Stimulated activated CD8-positive, alpha-beta memory T cell treated with anti-CD3 and anti-CD28 coated beads, Interleukin-7, amount 100 ng/mL, for 24 hours (primary cell): Measurements from ENCODE around the gene ZNF804B.

Experiments
- DNase-seq: peaks from one replicate; pipeline ENCODE4 v3.0.0-alpha.2; 2020; ENCODE audit warnings: low read depth

Gene ZNF804B

DNA sequence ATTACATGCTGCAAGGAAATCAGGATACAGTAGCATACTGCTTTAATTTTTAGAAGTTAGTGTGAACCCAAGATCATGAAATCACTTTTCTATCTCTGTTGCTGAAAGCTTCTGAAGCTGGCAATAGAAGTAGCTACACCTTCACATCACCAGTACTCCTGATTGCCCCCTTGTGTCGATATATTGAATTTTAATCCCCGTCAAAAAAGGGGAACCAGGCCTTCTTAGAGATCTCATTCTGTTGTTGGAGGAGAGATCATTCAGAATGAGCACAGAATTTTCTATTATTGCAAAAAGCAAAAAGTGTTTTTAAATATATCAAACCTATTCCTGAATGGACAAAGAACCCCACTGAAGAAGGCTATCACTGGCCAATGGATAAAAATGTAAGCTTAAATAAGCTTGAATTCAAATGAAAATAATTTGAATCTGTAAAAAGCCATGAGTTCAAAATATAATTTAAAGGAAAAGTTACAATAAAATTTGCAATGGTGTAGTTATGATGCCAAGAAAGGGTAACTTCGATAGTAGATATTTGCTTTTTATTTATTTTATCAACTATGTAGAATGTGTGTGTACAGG is 75.7 kb downstream of the ZNF804B start:
- no peak for DNase-seq

- DNase-seq, result no peak
Measured at GRCh38 chr7:88842201-88842600, 82.7 kb downstream of the ZNF804B start.

- no peak for DNase-seq
Measured at GRCh38 chr7:88845091-88845490, 85.6 kb downstream of the ZNF804B start.

DNA sequence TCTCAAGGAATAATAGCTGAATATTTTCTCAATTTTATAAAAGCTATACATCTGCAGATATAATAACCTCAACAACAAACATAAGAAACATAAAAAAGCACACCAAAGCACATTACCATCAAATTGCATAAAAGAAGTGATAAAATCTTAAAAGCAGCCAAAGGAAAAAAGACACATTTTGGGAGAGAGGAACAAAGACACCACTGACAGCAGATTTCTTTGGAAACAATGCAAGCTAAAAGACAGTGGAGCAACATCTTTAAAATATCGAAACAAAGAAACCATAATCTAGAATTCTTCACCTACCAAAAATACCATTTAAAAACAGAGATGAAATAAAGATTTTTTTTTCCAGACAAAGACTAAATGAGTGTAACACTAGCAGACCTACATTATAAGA is 91.7 kb downstream of the ZNF804B start:
- DNase-seq, result no peak

GRCh38 chr7:88859288-88859687 is 99.8 kb downstream of the ZNF804B start:
- DNase-seq, result no peak

DNA sequence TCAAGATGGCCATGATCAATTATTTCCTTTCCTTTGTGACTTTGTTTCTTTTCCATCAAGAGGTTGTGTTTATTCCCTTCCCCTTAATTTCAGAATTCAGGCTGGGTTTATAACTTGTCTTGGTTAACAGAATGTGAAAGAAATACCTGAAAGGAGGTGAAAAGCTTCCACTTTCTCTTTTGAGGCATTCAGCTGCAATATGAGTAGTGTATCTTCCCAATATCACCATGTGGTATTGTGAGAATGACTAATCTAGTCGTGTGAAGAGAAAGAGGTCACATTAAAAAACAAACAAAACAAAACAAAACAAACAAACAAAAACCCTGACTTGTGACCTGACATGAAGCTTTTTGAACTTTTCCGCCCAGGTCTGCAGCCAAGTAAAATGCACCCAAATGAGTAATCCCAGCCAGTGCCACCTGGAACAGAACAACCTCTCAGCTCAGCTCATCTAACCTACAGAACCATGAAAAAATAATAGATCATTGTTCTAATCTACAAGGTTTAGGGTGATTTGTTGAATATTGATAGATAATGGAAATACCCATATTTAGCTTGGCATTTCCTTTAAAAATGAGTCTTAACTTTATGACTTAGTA is 106.9 kb downstream of the ZNF804B start:
- DNase-seq, result no peak

GRCh38 chr7:88867158-88867557 is 107.7 kb downstream of the ZNF804B start:
- no peak for DNase-seq

DNA sequence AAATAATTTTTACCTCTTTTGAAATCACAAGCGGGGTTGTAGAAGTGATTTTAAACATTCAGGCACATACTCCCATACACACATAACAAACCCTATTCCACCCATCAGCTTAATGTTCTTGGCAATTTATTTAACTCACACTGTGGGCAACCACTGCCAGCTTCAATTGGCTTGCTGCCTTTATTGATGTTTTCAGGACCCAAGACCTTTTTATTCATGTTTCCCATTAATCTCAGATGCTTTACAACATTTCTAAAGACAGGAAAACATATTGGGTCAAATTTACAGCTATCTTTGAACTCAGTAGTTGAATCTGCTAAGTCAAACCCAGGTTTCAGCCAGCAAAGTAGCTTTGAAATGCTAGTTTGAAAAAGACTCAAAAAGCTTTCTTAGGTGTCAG is 109.0 kb downstream of the ZNF804B start:
- no peak for DNase-seq

DNA sequence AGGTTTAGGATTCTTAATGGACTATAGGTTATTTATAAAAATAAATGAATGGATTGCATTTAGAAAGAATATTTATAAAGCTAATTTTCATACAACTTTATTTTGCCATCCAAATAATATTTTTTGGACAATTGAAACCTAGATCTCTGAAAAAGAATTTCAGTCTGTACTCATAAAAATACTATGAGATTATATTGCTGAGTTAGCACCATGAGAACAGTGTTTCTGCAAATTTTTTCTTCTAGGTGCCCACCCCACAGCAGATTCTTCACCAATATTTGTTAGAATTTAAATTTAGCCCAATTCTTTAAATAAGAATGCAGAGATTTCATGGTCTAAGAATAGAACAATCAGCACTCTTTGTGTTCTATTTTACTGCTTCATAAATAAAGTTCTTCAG is 121.6 kb downstream of the ZNF804B start:
- DNase-seq, result no peak

DNA sequence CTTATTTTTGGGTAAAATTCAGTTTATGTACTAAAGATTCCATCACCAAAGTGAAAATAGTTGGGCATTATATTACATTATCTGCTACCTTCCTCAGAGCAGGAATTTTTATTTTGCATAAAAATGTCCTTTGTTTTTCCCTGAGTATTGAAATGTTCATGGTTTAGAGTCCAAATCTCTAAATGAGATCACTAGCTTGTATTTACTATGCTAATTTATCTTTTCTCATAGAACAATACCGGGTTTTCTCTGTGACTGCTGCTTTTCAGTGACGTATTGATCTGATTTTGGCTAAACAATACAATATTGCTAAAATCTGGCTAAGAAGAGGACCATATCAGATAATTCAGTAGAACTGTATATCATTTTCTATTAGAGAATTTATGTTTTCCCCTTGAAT is 125.6 kb downstream of the ZNF804B start:
- no peak for DNase-seq

- DNase-seq, result no peak
Measured at GRCh38 chr7:88888684-88889083, 129.2 kb downstream of the ZNF804B start.

DNA sequence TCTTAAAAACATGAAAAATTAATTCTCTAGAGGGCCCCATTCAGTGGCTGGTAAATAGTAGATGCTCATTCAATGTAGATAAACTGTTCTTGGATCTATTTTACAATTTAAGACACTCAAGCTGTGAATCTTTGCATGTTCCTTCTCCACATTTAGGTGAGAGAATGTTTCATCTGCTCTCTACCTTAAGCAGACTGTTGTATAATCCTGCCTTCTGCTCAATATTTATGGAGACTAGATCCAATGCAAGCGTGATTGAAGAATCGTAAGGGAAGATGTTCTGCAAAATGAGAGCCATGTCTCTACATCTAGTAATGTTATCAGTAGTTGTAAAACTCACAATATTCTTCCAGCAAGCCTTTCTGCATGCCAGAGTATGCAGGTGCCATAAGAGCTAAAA is 151.0 kb downstream of the ZNF804B start:
- no peak for DNase-seq

- no peak for DNase-seq
Measured at GRCh38 chr7:88912852-88913251, 153.4 kb downstream of the ZNF804B start.

DNA sequence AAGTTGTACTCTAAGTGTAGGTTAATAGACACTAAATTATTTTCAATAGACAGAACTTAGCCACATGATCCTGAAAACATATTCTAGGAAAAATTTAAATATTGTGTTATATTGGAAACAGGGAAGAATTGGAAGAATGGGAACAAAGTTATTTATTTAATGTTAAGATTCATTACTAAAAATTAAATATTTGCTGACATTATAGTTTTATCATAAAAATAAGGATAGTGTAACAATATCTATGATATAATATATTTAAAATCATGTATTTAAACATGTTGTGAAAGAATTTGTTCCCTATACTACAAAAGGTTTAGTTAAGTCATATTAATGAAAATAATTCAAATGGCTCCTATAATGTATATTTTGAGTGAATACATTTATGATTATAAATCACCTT is 156.1 kb downstream of the ZNF804B start:
- DNase-seq, result no peak

GRCh38 chr7:88919478-88920131 is 160.1 kb downstream of the ZNF804B start:
- DNase-seq, result no peak

DNA sequence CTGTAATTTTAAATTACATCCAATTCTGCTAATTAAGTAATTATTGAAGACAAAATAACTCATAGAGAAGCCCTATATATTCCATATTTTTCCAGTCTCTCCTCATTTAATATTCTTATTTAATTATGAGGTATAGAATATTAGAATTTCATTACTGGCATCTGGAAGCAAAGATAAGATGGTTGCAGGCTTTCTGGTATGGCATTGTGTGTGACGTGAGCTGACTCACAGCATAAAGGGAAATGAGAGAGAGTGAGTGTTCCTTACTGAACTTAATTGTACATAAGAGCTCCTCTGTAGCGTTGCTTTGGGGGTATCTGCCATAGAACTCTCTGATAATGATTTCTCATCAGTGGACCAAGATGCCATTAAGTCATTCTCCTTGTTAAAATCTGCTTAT is 163.4 kb downstream of the ZNF804B start:
- no peak for DNase-seq

- DNase-seq, result no peak
Measured at GRCh38 chr7:88928276-88928675, 168.8 kb downstream of the ZNF804B start.

DNA sequence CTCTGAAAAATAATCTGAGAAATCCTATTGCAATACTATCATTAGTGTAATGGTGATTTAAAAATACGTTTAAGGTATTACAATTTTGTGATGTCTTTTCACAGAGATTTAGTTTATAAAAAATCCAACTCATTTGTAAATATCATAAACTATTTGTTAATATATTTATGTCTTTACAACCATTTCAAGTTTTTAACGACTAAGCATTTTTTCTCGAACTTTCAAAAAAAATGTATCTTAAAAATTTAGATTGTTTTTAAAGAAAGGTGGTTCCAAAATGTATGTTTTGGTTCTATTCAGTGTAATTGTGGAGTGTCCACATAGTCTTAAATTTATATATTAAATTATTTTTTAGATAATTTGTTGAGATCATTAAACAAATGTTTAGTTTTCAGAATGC is 170.2 kb downstream of the ZNF804B start:
- DNase-seq, result no peak

DNA sequence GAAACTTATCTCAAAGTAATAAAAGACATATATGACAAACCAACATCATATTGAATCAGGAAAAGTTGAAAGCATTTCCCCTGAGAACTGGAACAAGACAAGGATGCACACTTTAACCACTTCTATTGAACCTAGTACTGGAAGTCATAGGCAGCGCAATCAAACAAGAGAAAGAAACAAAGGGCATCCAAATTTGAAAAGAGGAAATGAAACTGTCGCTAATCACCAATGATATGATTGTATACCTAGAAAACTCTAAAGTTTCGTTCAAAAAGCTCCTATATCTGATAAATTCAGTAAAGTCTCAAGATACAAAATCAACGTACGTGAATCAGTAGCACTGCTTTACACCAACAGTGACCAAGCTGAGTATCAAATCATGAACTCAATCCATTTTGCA is 173.8 kb downstream of the ZNF804B start:
- DNase-seq, result no peak

DNA sequence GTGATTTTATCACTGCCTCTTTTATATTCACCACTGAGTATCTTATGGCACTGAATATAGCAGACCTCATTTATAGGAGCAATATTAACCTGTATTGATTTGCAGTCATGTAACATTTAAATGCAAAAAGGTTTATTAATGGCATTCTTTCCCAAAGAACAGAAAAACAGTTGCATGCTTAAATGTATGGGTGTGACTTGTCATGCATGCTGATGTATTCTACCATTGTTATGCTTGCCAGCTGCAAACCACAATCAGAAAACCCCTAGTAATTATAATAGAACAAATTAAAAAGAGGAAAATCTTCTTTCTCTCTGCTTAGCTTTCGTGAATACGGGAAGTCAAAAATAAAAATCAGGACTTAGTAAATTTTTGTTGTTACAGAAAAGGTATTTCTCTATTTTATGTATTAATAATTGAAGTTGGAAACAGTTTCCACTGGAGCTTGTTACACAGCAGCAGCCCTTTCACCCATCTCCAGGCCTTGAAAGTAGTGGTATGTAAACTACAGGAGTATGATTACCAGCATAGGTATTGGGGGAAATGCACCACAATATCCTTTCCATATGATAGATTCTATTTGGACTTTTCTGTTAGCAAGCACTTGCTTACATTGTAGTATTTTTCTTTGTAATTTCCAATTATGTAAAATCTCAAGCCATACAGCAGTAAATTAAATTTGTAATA is 183.5 kb downstream of the ZNF804B start:
- DNase-seq, result no peak

- DNase-seq, result no peak
Measured at GRCh38 chr7:88951826-88952225, 192.3 kb downstream of the ZNF804B start.

GRCh38 chr7:88964418-88964817 is 204.9 kb downstream of the ZNF804B start:
- DNase-seq, result no peak

DNA sequence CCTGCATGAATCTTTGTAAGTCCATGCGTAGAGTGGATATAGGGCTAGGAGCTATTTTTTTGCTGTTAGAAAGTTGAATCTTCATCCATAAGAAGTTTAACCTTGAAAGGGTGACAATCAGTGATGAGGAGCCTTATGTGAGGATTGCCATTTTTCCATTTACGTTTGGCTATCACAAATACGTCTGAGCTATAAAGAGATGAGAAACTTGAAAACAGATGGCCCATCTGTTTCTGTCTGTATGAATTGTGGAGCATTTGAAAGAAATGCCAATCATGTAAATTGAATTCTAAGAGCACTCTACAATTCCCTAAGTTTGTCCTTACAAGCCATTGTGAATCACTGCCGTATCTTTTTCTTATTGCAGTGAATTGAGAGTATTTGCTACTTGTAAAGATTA is 205.9 kb downstream of the ZNF804B start:
- no peak for DNase-seq
